Measurements from ENCODE around the gene ICAM4. TPM values are rescaled to one million over a fixed set of nuclear protein-coding genes. Genes with fewer than 3 reads are reported as not detected.

Gene ICAM4
- total RNA-seq, 4 donors from 2014 or later, result 0.82 to 7.5 (median 2.0) TPM

GRCh38 chr19:10295305-10295846 lies 8.6 kb downstream of the ICAM4 start:
- TF ChIP-seq CTCF (IDR thresholded peaks at IDR 0.05), result no peak
- ATAC-seq (ENCODE audit: low FRiP score), result no peak
- DNase-seq (ENCODE audit: low spot score), result no peak

GRCh38 chr19:10295847-10296591 lies 9.3 kb downstream of the ICAM4 start:
- DNase-seq (ENCODE audit: low spot score) (no peak), ATAC-seq (ENCODE audit: low FRiP score) (no peak)
- no peak for TF ChIP-seq CTCF (IDR thresholded peaks at IDR 0.05)

- TF ChIP-seq CTCF (IDR thresholded peaks at IDR 0.05), result no peak
- DNase-seq (ENCODE audit: low spot score) (no peak), ATAC-seq (ENCODE audit: low FRiP score) (peak; percentile 16)
Measured at GRCh38 chr19:10299545-10300458, 13.0 kb downstream of the ICAM4 start.

- DNase-seq (ENCODE audit: low spot score) (no peak), ATAC-seq (ENCODE audit: low FRiP score) (no peak)
- TF ChIP-seq CTCF (IDR thresholded peaks at IDR 0.05), result no peak
Measured at GRCh38 chr19:10305139-10305806, 18.5 kb downstream of the ICAM4 start.

- TF ChIP-seq CTCF (IDR thresholded peaks at IDR 0.05), result no peak
- no peak for ATAC-seq (ENCODE audit: low FRiP score)
- DNase-seq (ENCODE audit: low spot score), result no peak
Measured at GRCh38 chr19:10306327-10306726, 19.6 kb downstream of the ICAM4 start.

GRCh38 chr19:10309423-10309822 lies 22.7 kb downstream of the ICAM4 start, which contains the start of gene ZGLP1:
TSS of gene ZGLP1 (minus strand) at chr19:10309815.
- no peak for TF ChIP-seq CTCF (IDR thresholded peaks at IDR 0.05)
- ATAC-seq (ENCODE audit: low FRiP score) (no peak), DNase-seq (ENCODE audit: low spot score) (no peak)
